Measurements from ENCODE around the gene HLA-E.
"Not testable (repeated sequence)": the region's sequence is repeated elsewhere in the genome, so short reads cannot be mapped to it uniquely, and the experiment has no call there.

HLA-E gene

DNA sequence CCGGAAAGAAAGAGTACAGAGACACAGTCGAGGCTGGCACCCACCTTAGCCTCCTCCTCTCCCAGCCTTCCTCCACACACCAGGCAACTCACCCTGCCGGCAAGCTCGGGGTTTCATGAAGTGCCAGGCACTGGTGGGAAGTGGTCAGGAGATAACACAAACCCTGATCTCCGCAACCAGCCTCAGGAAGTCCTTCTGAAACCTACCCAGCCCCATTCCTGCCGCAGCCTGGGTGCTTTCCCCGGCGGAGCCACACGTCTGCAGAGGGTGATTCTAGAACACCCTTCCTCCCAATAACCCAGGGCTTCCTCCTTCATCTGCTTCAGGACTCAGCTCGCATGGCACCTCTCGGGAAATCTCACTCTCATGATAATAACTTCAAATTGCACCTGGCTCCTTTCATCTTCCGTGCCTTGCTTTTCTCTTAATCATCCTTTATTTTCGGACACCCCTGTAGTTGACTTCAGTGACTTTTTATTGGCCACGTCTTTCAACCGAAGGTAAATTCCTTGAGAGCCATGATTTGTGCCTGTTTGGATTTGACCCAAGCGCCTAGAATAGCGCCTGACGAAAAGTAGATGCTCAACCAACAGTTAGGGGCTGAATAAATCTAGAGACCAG lies 8.7 kb upstream of the HLA-E start:
- H3K27ac ChIP-seq (ENCODE audit: low read length), result no peak overlapping the region
- TF ChIP-seq, protein P1, sequence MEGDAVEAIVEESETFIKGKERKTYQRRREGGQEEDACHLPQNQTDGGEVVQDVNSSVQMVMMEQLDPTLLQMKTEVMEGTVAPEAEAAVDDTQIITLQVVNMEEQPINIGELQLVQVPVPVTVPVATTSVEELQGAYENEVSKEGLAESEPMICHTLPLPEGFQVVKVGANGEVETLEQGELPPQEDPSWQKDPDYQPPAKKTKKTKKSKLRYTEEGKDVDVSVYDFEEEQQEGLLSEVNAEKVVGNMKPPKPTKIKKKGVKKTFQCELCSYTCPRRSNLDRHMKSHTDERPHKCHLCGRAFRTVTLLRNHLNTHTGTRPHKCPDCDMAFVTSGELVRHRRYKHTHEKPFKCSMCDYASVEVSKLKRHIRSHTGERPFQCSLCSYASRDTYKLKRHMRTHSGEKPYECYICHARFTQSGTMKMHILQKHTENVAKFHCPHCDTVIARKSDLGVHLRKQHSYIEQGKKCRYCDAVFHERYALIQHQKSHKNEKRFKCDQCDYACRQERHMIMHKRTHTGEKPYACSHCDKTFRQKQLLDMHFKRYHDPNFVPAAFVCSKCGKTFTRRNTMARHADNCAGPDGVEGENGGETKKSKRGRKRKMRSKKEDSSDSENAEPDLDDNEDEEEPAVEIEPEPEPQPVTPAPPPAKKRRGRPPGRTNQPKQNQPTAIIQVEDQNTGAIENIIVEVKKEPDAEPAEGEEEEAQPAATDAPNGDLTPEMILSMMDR (IDR thresholded peaks at IDR 0.05; ENCODE audit: low read depth, low read length), result no peak
- TF ChIP-seq EZH2phosphoT487 (IDR thresholded peaks at IDR 0.05; ENCODE audit: low read depth), result no peak
- no peaks in the 10 kb centered on the region for H4K20me1 ChIP-seq (ENCODE audit: insufficient read depth, low read length)
- peaks cover 17% of the 10 kb centered on the region for H3K27me3 ChIP-seq (ENCODE audit: low read depth, low read length)
- H3K79me2 ChIP-seq (ENCODE audit: low read length), result no peaks in the 10 kb centered on the region
- H3K9me3 ChIP-seq (ENCODE audit: insufficient read depth, low read length), result no peaks in the 10 kb centered on the region
- H3K36me3 ChIP-seq (replicated peaks; ENCODE audit: low read depth, low read length), result no peaks in the 10 kb centered on the region
- no peak overlapping the region; the same call in 1 of the 2 replicates for H2AFZ ChIP-seq (ENCODE audit: low read depth, low read length)
- peaks cover 9% of the 10 kb centered on the region; the same call in 1 of the 2 replicates for H3K4me1 ChIP-seq (ENCODE audit: low read length)
- no peak overlapping the region for H3K9ac ChIP-seq (ENCODE audit: low read length)
- H3K4me3 ChIP-seq (ENCODE audit: low read length), result peak overlapping the region; percentile 33; the same call in 1 of the 2 replicates
- H3K4me2 ChIP-seq (ENCODE audit: low read length), result peak overlapping the region; percentile 55

DNA sequence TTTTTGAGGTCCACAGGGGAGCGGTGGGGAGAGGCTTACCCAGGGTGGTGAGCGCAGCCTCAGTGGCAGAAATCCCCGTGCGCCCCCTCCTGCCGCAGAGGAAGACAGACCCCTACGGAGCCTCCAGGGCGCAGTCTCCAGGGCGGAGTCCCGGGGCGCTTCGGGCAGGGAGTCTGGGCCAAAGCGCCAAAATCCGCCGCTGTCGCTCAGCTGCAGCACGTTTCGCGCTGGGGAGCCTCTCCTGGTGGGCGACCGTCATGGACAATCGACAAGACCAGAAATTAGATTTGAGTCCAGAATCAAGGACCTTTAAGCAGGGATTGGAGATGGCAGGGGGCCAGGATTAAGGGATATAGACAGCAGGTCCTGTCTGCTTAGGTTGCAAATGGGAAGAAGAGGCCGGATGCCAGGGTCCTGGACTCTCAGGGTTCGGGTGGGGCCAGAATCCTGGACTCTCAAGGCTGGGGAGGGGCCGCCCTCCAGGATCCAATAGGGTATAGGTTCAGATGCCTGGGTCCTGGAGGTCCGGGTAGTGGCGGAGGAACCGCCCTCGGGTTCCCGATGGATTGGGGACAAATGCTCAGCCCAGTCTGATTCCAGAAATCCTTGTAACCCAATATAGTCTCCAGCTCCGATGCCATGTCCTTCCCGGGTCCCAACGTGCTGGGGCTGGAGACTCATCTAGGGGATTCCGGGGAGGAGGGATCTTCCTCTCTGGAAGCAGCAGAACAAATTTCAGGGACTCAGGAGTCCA lies 7.9 kb upstream of the HLA-E start:
- Histone ChIP-seq H3K36me3 (replicated peaks; ENCODE audit: low read depth, low read length) (no peaks in the 10 kb centered on the region), H3K27ac (ENCODE audit: low read length) (no peak overlapping the region), H3K9me3 (ENCODE audit: insufficient read depth, low read length) (no peaks in the 10 kb centered on the region), H3K79me2 (ENCODE audit: low read length) (no peaks in the 10 kb centered on the region), H3K4me1 (ENCODE audit: low read length) (peaks cover 9% of the 10 kb centered on the region; the same call in 1 of the 2 replicates), H3K9ac (ENCODE audit: low read length) (no peak overlapping the region), H3K27me3 (ENCODE audit: low read depth, low read length) (peaks cover 17% of the 10 kb centered on the region), H3K4me2 (ENCODE audit: low read length) (peak overlapping the region; percentile 83), H2AFZ (ENCODE audit: low read depth, low read length) (no peak overlapping the region; the same call in 1 of the 2 replicates), H3K4me3 (ENCODE audit: low read length) (peak overlapping the region; percentile 64; the same call in 1 of the 2 replicates), H4K20me1 (ENCODE audit: insufficient read depth, low read length) (no peaks in the 10 kb centered on the region)
- no peak for TF ChIP-seq EZH2phosphoT487 (IDR thresholded peaks at IDR 0.05; ENCODE audit: low read depth)
- TF ChIP-seq, protein P1 (IDR thresholded peaks at IDR 0.05; ENCODE audit: low read depth, low read length), result no peak

DNA sequence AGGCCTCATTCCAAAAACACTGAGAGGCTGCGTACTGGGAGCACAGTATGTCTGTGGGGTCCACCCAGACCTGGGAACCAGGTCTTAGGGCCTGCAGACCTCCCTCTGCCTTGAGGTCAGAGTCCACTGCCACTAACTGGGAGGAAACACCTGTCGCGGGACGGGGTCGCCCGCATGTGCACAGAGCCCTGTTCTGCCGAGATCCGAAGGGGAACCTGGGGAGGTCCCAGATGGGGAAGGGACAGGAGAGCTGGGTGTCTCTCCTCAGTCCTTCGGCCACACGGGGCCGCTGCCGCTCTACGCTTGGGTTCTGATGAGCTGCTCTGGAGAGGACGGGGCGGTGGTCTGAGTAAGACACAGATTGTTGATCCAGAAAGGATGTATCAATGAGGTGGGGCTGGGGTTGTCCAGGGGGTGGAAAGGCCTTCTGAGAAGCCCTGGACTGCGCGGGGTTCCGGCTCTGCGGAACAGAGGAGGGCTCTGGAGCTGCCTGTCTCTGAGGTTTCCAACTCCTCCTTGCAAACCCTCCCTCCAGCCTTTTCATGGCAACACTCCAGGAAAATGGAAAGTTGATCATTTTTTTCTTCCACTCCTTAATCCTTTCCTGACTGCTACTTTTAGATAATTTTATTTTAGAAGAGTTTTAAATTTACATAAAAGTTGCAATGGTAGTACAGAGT lies 7.2 kb upstream of the HLA-E start:
- H3K9ac ChIP-seq (ENCODE audit: low read length); H3K36me3 ChIP-seq (replicated peaks; ENCODE audit: low read depth, low read length); H3K27ac ChIP-seq (ENCODE audit: low read length); H4K20me1 ChIP-seq (ENCODE audit: insufficient read depth, low read length); H3K79me2 ChIP-seq (ENCODE audit: low read length); H3K9me3 ChIP-seq (ENCODE audit: insufficient read depth, low read length); H2AFZ ChIP-seq (ENCODE audit: low read depth, low read length); H3K4me1 ChIP-seq (ENCODE audit: low read length): not testable (repeated sequence)
- peak overlapping the region; percentile 64 for H3K4me3 ChIP-seq (ENCODE audit: low read length)
- TF ChIP-seq, protein P1 (IDR thresholded peaks at IDR 0.05; ENCODE audit: low read depth, low read length), result peak; percentile 71
- H3K27me3 ChIP-seq (ENCODE audit: low read depth, low read length), result peaks cover 17% of the 10 kb centered on the region
- H3K4me2 ChIP-seq (ENCODE audit: low read length), result peak overlapping the region; percentile 83
